SU-DHL-6 (cell line): ENCODE measurements around the gene CPED1.

ENCODE experiments used
- CTCF ChIP-seq: fragments of 200-600 bp; sonication (generic); IDR thresholded peaks from one replicate; pipeline ENCODE4 v1.5.1; 2017; ENCODE audit warnings: antibody characterized with exemption, mild to moderate bottlenecking, low read length, moderate library complexity; ENCODE audit not compliant: insufficient read depth, poor library complexity, severe bottlenecking
- EZH2phosphoT487 ChIP-seq: fragments of 200-600 bp; sonication (generic), shearing (Covaris generic); conservative IDR thresholded peaks from 2 replicates; pipeline ENCODE4 v1.6.1; 2018; ENCODE audit warnings: mild to moderate bottlenecking, antibody characterized with exemption, low read length, moderate library complexity, mixed read lengths

GRCh38 chr7:121330053-121330833 is 341.7 kb downstream of the CPED1 start:
- no peak for TF ChIP-seq CTCF
- no peak for TF ChIP-seq EZH2phosphoT487
